Stimulated activated CD8-positive, alpha-beta memory T cell treated with anti-CD3 and anti-CD28 coated beads, Interleukin-2, amount 100 ng/mL, for 48 hours (primary cell): ENCODE data around the gene ZNHIT1.

Experiments
- DNase-seq, 2 donors: peaks; one replicate each; pipeline ENCODE4 v3.0.0-alpha.2; 2020; ENCODE audit warnings: low read depth in 2 of 2

ZNHIT1 gene

GRCh38 chr7:101217388-101218235, at the start of gene ZNHIT1, which contains the start of gene PLOD3:
Gene ZNHIT1, plus strand, starts transcription at chr7:101218165. Its CDS starts 31 bp downstream, at chr7:101218196.
Gene PLOD3, minus strand, starts transcription at chr7:101217581. Its CDS starts 307 bp downstream, at chr7:101217274.
- DNase-seq = peak; percentile 89 to 92

- no peak for DNase-seq
Observed at GRCh38 chr7:101168412-101169049, 49.4 kb upstream of the ZNHIT1 start.

- no peak for DNase-seq
Observed at GRCh38 chr7:101169110-101169837, 48.7 kb upstream of the ZNHIT1 start.

- peak; percentile 71 to 81 for DNase-seq
Observed at GRCh38 chr7:101169838-101170551, 48.0 kb upstream of the ZNHIT1 start.

GRCh38 chr7:101170617-101171441, 47.1 kb upstream of the ZNHIT1 start:
- DNase-seq = no peak

GRCh38 chr7:101171442-101171837, 46.5 kb upstream of the ZNHIT1 start:
- no peak for DNase-seq

- no peak for DNase-seq
Observed at GRCh38 chr7:101172005-101172853, 45.7 kb upstream of the ZNHIT1 start.

GRCh38 chr7:101172854-101173751, 44.9 kb upstream of the ZNHIT1 start:
- DNase-seq = no peak

GRCh38 chr7:101173752-101174244, 44.2 kb upstream of the ZNHIT1 start:
- DNase-seq = peak in 1 of 2 donors; percentile 73

GRCh38 chr7:101174322-101174854, 43.6 kb upstream of the ZNHIT1 start:
- DNase-seq = no peak

- no peak for DNase-seq
Observed at GRCh38 chr7:101175664-101176063, 42.3 kb upstream of the ZNHIT1 start.

- DNase-seq = no peak
Observed at GRCh38 chr7:101177644-101178043, 40.3 kb upstream of the ZNHIT1 start.

- DNase-seq = no peak
Observed at GRCh38 chr7:101179117-101179516, 38.8 kb upstream of the ZNHIT1 start.

- no peak for DNase-seq
Observed at GRCh38 chr7:101179713-101180112, 38.3 kb upstream of the ZNHIT1 start.

GRCh38 chr7:101180130-101180755, 37.7 kb upstream of the ZNHIT1 start, which contains the start of gene NAT16:
Gene NAT16, minus strand, starts transcription at chr7:101180293. Its CDS starts 5,486 bp downstream, at chr7:101174807.
- no peak for DNase-seq

GRCh38 chr7:101185258-101185839, 32.6 kb upstream of the ZNHIT1 start:
- no peak for DNase-seq

- DNase-seq = no peak
Observed at GRCh38 chr7:101186194-101186593, 31.8 kb upstream of the ZNHIT1 start.
